Activated CD4-positive, alpha-beta T cell treated with anti-CD3 and anti-CD28 coated beads, Interleukin-2, amount 10 ng/mL, durations not matched to agents 24 days and 14 days (primary cell): ENCODE results near the gene FNDC8. TPM values are rescaled to one million over a fixed set of nuclear protein-coding genes. Genes with fewer than 3 reads are reported as not detected.

Experiments
- DNase-seq: peaks from one replicate; pipeline ENCODE4 v3.0.0; 2022
- H3K27ac Mint-ChIP-seq: one replicate; pipeline ENCODE4 v1.8.0; 2022; ENCODE audit warnings: mild to moderate bottlenecking, mixed read lengths
- H3K27me3 Mint-ChIP-seq: one replicate; pipeline ENCODE4 v1.8.0; 2022; ENCODE audit warnings: mixed read lengths
- H3K36me3 Mint-ChIP-seq: one replicate; pipeline ENCODE4 v1.8.0; 2022; ENCODE audit warnings: low read depth, mild to moderate bottlenecking, mixed read lengths
- H3K4me1 Mint-ChIP-seq: one replicate; pipeline ENCODE4 v1.8.0; 2021; ENCODE audit warnings: mixed read lengths
- H3K4me3 Mint-ChIP-seq: one replicate; pipeline ENCODE4 v1.8.0; 2022; ENCODE audit warnings: mild to moderate bottlenecking, moderate library complexity, mixed read lengths
- H3K9me3 Mint-ChIP-seq: one replicate; pipeline ENCODE4 v1.8.0; 2021; ENCODE audit warnings: mixed read lengths
- intact Hi-C: fragments of 100-400 bp; cut with micrococcal nuclease; formaldehyde crosslinking; loops from one replicate; pipeline ENCODE4 v1.15.1; 2023
- total RNA-seq: library from RNA; stranded (reverse); gene quantifications from 2 replicates; pipeline ENCODE4 v1.2.3, GENCODE V29; 2022

Gene FNDC8
- total RNA-seq, result not detected in 2 replicates

GRCh38 chr17:35121315-35121714, at the start of gene FNDC8:
TSS of gene FNDC8 (plus strand) at chr17:35121615. CDS start at chr17:35121694, 79 bp downstream.
- Mint-ChIP-seq H3K4me3 (no peak within 1 kb of the TSS), H3K27me3 (no peaks in the 10 kb centered on the region), H3K4me1 (peaks cover 28% of the 10 kb centered on the region), H3K27ac (no peak within 1 kb of the TSS), H3K9me3 (no peaks in the 10 kb centered on the region), H3K36me3 (peaks cover 11% of the 10 kb centered on the region)
- no peak for DNase-seq
- intact Hi-C loops, result no loop called here

GRCh38 chr17:35073183-35073790, 48.1 kb upstream of the FNDC8 start:
- Mint-ChIP-seq H3K27me3 (no peaks in the 10 kb centered on the region), H3K27ac (peak overlapping the region; percentile 91), H3K4me1 (peaks cover 57% of the 10 kb centered on the region), H3K4me3 (peak overlapping the region; percentile 62), H3K9me3 (no peaks in the 10 kb centered on the region), H3K36me3 (peaks cover 21% of the 10 kb centered on the region)
- intact Hi-C loops, result loop anchor here (1.0 to 2.0 kb wide), 2 partner anchors 10 to 26 kb away; partner anchors contain the start of gene RFFL
- peak; percentile 65 for DNase-seq

- H3K27me3 Mint-ChIP-seq, result no peaks in the 10 kb centered on the region
Measured at GRCh38 chr17:35073991-35074627, 47.3 kb upstream of the FNDC8 start.

GRCh38 chr17:35074711-35075707, 46.4 kb upstream of the FNDC8 start:
- peaks cover 21% of the 10 kb centered on the region for H3K36me3 Mint-ChIP-seq
- H3K27ac Mint-ChIP-seq, result peak overlapping the region; percentile 76
- H3K9me3 Mint-ChIP-seq, result no peaks in the 10 kb centered on the region
- intact Hi-C loops, result loop anchor here (1.0 kb wide), 1 partner anchor 7 kb away; no protein-coding TSS in a partner anchor
- DNase-seq, result no peak
- peaks cover 54% of the 10 kb centered on the region for H3K4me1 Mint-ChIP-seq
- H3K4me3 Mint-ChIP-seq, result peak overlapping the region; percentile 66
- no peaks in the 10 kb centered on the region for H3K27me3 Mint-ChIP-seq

More at GRCh38 chr17:35073991-35074627, 47.3 kb upstream of the FNDC8 start:
- Mint-ChIP-seq H3K4me1 (peaks cover 52% of the 10 kb centered on the region), H3K4me3 (peak overlapping the region; percentile 66), H3K36me3 (peaks cover 19% of the 10 kb centered on the region), H3K9me3 (no peaks in the 10 kb centered on the region), H3K27ac (peak overlapping the region; percentile 91)
- intact Hi-C loops, result loop anchor here (1.0 to 2.0 kb wide), 3 partner anchors 8 to 27 kb away; partner anchors contain the start of gene RFFL
- no peak for DNase-seq

DNA sequence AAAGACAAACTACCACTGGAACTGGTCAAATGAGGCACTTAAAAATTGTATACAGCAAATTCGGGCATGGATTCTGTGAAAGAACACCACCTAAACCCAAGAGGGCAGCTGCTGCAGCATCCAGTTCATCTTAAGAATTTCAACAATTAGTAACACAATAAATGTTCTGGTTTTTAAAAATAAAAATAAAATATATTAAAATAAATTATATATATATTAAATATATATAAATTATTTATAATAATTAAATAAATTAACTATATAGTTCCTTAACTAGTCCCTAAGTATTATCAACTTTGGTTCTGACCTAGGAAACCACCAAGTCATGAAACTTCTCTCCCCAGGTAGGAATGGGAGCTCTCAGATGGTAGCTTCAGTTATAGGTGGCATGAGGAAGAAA, 44.5 kb upstream of the FNDC8 start:
- peaks cover 19% of the 10 kb centered on the region for H3K36me3 Mint-ChIP-seq
- no peaks in the 10 kb centered on the region for H3K9me3 Mint-ChIP-seq
- no peak overlapping the region for H3K27ac Mint-ChIP-seq
- no peak overlapping the region for H3K4me3 Mint-ChIP-seq
- H3K4me1 Mint-ChIP-seq, result peaks cover 69% of the 10 kb centered on the region
- DNase-seq, result no peak
- intact Hi-C loops, result no loop called here
- no peaks in the 10 kb centered on the region for H3K27me3 Mint-ChIP-seq

GRCh38 chr17:35079547-35080423, 41.6 kb upstream of the FNDC8 start:
- DNase-seq, result no peak
- Mint-ChIP-seq H3K27ac (peak overlapping the region; percentile 40), H3K9me3 (no peaks in the 10 kb centered on the region), H3K4me3 (peak overlapping the region; percentile 36), H3K4me1 (peaks cover 59% of the 10 kb centered on the region), H3K36me3 (peaks cover 16% of the 10 kb centered on the region), H3K27me3 (no peaks in the 10 kb centered on the region)
- intact Hi-C loops, result loop anchor here (1.0 to 10.0 kb wide), 2 partner anchors 16 to 695 kb away; partner anchors contain the start of gene RFFL

DNA sequence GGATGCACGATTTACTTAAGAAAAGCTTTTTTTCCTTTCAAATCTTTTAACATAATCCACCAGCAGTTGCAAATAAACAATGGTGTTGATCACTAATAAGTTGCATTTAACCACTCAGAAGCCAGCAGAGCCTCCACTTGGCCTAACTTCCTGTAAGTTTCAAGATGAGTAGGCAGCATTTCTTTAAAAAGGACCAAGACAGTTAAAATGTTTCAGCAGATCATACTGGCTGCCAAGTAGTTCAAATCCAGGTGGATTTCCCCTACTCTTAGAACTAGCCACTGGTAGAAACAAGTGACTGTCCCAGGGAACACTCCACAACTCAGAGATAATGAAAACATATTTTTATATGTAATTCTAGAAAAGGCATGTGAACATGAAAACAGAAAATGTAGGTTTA, 40.9 kb upstream of the FNDC8 start:
- Mint-ChIP-seq H3K27ac (peak overlapping the region; percentile 80), H3K36me3 (peaks cover 18% of the 10 kb centered on the region), H3K4me1 (peaks cover 59% of the 10 kb centered on the region), H3K9me3 (no peaks in the 10 kb centered on the region), H3K27me3 (no peaks in the 10 kb centered on the region), H3K4me3 (peak overlapping the region; percentile 36)
- peak; percentile 73 for DNase-seq
- intact Hi-C loops, result loop anchor here (1.0 to 10.0 kb wide), 2 partner anchors 17 to 696 kb away; partner anchors contain the start of gene RFFL

GRCh38 chr17:35081638-35082037, 39.8 kb upstream of the FNDC8 start:
- Mint-ChIP-seq H3K4me1 (peaks cover 64% of the 10 kb centered on the region), H3K27me3 (no peaks in the 10 kb centered on the region), H3K4me3 (no peak overlapping the region), H3K36me3 (peaks cover 18% of the 10 kb centered on the region), H3K9me3 (no peaks in the 10 kb centered on the region), H3K27ac (peak overlapping the region; percentile 66)
- intact Hi-C loops, result loop anchor here (1.0 to 10.0 kb wide), 2 partner anchors 7 to 697 kb away; no protein-coding TSS in a partner anchor
- DNase-seq, result no peak

DNA sequence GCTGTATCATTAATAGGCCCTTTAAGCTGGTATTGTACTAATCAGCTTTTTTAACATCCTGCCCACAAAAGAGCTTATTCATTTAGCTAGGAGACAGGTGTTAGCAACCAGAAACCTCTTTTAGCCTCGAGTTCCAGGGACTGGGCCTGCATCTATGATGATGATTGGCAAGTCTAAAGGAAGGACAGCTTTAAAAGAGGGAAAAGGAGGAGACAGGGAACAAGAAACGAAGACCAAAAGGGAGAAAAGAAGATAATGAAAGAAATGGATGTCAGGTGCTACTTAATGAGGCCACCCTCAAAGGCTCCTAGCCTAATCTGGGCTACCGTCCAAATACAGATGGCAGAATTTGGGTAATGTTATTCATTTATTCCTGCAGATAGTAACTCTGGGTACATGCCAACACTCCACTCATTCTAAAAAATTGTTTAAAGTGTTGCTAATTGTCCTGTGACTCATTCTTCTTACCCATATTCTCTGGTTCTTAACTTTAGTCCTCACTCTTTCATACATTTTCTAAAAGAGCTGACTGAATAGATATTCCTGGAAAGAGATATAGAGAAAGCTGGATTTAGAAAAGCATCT, 39.2 kb upstream of the FNDC8 start:
- DNase-seq, result no peak
- no peaks in the 10 kb centered on the region for H3K9me3 Mint-ChIP-seq
- H3K27ac Mint-ChIP-seq, result peak overlapping the region; percentile 94
- no peaks in the 10 kb centered on the region for H3K27me3 Mint-ChIP-seq
- peaks cover 18% of the 10 kb centered on the region for H3K36me3 Mint-ChIP-seq
- intact Hi-C loops, result loop anchor here (1.0 to 10.0 kb wide), 2 partner anchors 8 to 697 kb away; no protein-coding TSS in a partner anchor
- H3K4me3 Mint-ChIP-seq, result peak overlapping the region; percentile 49
- peaks cover 67% of the 10 kb centered on the region for H3K4me1 Mint-ChIP-seq

- Mint-ChIP-seq H3K36me3 (peaks cover 16% of the 10 kb centered on the region), H3K4me3 (no peak overlapping the region), H3K4me1 (peaks cover 68% of the 10 kb centered on the region), H3K27me3 (no peaks in the 10 kb centered on the region), H3K9me3 (no peaks in the 10 kb centered on the region), H3K27ac (no peak overlapping the region)
- intact Hi-C loops, result loop anchor here (10.0 kb wide), 1 partner anchor 698 kb away; no protein-coding TSS in a partner anchor
- no peak for DNase-seq
Measured at GRCh38 chr17:35083071-35083470, 38.3 kb upstream of the FNDC8 start.

- no peaks in the 10 kb centered on the region for H3K9me3 Mint-ChIP-seq
- peaks cover 6% of the 10 kb centered on the region for H3K36me3 Mint-ChIP-seq
- peaks cover 70% of the 10 kb centered on the region for H3K4me1 Mint-ChIP-seq
- no peak overlapping the region for H3K27ac Mint-ChIP-seq
- H3K4me3 Mint-ChIP-seq, result no peak overlapping the region
- H3K27me3 Mint-ChIP-seq, result no peaks in the 10 kb centered on the region
- no peak for DNase-seq
- intact Hi-C loops, result loop anchor here (10.0 kb wide), 1 partner anchor 700 kb away; no protein-coding TSS in a partner anchor
Measured at GRCh38 chr17:35084987-35085386, 36.4 kb upstream of the FNDC8 start.

DNA sequence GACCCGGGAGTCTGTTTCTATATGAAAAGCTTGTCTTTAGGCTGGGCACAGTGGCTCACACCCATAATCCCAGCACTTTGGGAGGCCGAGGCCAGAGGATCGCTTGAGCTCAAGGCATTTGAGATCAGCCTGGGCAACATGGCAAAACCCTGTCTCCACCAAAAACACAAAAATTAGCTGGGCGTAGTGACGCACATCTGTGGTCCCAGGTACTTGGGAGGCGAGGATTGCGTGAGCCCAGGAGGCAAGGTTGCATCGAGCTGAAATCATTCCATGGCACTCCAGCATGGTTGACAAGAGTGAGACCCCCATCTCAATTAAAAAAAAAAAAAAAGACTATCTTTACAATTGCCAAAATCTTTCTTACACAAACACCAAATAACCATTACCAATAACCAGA, 35.3 kb upstream of the FNDC8 start:
- Mint-ChIP-seq H3K4me3 (peak overlapping the region; percentile 4), H3K27me3 (no peaks in the 10 kb centered on the region), H3K4me1 (peaks cover 62% of the 10 kb centered on the region), H3K27ac (no peak overlapping the region), H3K9me3 (no peaks in the 10 kb centered on the region), H3K36me3 (peaks cover 2% of the 10 kb centered on the region)
- intact Hi-C loops, result loop anchor here (10.0 kb wide), 1 partner anchor 701 kb away; no protein-coding TSS in a partner anchor
- DNase-seq, result no peak
